Dermis microvascular lymphatic vessel endothelial cell (primary cell): ENCODE results near the gene M1AP. TPM values are rescaled to one million over a fixed set of nuclear protein-coding genes. Genes with fewer than 3 reads are reported as not detected.

Source experiments
- DNase-seq, 2 donors: peaks; one replicate each; pipeline versions ENCODE4 v3.0.0 to v3.0.0-alpha.2; 2010; ENCODE audit warnings: low read depth in 2 of 2
- total RNA-seq: library from RNA; depleted of rRNA; stranded (reverse); fragments of >200 nt; gene quantifications from 2 replicates; pipeline ENCODE4 v1.2.1, GENCODE V29; 2014

The M1AP gene
- total RNA-seq, 1 donor from 2014 or later, result not detected

DNA sequence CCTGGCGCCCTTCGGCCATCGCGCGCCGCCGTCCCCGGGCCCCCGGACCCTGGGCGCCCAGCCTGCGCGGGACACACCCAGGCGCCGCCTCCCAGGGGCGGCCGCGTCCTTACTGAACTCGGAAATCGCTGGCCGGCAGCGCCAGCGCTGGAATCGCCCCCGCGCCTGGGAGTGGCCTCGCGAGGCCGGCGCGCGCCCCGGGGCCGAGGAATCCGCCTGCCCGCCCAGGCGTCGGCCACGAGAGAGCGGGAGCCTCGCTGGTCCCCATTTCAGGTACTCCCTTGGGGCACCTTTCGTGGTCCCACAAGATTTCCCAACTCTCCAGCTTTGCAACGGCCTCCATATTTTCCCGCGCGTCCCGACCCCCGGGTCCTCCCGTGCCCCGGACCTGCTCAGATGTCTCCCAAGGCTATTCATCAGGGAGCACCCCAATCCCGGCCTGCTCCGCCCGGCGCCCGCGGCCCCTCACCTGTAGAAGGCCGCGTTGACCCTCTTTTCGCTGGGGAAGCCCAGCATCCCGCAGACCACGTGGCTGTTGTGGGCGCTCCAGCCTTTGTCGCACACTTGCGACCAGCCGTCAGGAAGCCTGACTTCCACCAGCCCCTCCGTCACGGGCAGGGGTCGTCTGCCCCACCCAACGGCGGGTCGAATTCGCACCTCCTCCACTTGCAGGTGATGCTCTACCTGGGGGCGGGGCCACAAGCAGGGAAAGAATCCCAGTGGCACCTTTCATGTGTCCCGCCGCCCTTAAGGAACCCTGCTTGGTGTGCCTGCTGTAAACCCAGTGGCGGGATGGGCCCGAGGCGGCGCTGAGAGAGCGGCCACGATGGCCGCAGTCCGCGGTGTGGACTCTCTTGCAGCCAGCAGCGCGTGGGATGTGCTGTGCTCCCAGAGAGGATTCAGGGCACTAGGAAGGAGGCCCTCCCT lies 99.0 kb downstream of the M1AP start:
- peak in 1 of 2 donors; percentile 53 for DNase-seq

GRCh38 chr2:74548285-74548899 lies 99.7 kb downstream of the M1AP start:
- no peak for DNase-seq

- no peak for DNase-seq
Measured at GRCh38 chr2:74546004-74546403, 102.1 kb downstream of the M1AP start.

GRCh38 chr2:74544634-74545033 lies 103.5 kb downstream of the M1AP start:
- DNase-seq, result no peak

- no peak for DNase-seq
Measured at GRCh38 chr2:74542978-74543377, 105.2 kb downstream of the M1AP start.

DNA sequence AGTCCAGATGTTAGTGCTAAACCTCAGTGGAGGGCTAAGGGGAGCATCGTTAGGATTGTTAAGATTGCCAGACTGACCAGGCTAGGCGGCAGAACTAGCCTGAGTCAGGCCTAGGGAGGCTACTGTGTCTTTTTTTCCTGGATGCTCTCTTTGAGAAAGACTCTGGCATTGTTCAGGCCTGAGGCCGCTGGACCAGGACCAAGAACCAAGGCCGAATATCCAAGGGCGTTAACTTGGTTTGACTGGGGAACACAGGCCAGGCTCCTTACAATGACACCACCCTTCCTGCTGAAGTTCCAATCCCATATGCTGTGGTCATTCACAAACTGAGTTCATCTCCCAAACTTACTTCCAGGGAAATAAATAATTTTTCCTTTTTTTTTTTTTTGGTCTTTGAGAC lies 107.8 kb downstream of the M1AP start:
- DNase-seq, result no peak

DNA sequence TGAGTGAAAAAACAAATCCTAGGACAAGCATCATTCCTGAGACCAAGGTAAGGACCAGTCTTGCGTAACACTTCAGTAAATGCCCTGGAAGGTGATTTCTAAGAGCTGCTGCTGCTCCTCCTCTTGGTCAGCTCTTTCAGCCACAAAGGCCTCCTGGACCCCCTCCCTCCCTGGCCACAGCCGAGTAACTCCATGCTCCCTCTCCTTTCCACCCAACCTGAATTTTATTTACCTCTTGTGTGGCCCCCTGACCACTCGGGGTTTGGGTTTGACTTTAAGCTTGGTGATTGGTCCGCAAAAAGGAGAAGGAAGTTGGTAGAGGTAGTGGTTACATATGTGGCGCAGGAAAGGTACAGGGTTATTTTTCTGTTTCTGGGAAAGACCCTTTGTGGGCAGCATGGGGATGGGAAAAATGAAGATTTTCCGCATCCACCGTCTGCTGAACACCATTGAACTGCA lies 109.2 kb downstream of the M1AP start:
- DNase-seq, result no peak

DNA sequence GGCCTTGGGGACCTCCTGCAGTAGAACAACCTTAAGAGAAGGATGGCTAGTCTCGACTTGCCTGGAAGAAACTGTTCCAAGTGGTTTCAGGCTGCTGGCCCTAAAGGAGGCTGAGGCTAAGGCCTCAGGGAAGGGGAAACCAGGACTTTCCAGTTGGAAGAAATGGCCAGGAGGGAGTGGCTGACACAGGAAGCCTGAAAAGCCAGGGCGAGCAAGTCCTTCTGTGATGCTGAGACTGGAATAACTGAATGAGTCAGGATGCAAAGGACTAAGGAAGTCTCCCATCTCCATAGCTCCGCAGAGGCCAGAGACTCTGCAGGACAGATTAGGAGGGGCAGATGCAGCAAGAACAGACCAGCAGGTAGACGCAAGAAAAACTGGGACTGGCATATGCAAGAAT lies 111.0 kb downstream of the M1AP start:
- DNase-seq, result no peak

GRCh38 chr2:74536166-74536950 lies 111.8 kb downstream of the M1AP start:
- no peak for DNase-seq

- no peak for DNase-seq
Measured at GRCh38 chr2:74535440-74535965, 112.6 kb downstream of the M1AP start.

DNA sequence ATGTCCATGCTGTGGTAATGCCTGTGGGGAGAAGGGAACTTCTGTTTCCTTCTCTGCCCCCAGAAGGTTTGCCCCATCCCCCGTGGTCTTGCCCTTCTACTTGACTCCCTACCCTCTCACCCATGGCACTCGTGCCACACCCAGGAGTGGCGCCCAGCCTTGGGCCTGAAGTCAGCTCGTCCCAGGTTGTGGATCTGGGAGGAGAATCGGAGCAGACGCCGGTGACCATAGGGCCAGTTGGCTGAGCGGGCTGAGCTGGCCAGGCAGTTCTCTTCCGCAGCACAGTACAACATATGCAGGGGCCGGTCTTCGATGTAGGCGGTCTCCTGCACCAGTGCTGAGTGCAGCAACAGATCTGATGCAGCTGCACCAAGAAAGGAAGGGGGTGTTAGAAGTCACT lies 113.7 kb downstream of the M1AP start:
- DNase-seq, result no peak

GRCh38 chr2:74533464-74533863 lies 114.7 kb downstream of the M1AP start:
- no peak for DNase-seq

DNA sequence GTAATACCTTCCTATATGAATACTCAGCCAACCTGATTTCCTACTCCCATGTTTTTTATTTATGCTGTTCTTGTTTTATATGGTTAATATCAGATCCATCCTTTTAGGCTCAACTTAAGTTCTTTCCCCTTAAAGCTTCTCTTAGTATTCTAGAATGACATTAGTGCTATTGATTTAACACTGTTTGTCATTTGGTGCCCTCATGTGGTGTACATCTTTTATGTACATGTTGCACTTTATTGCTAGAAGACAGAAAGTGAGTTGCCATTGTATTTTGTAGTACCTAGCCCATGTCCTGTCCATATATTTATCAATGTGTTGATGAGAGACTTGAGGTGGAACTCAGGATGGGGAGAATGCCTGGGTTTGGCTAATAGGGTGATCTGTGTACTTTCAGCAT lies 115.9 kb downstream of the M1AP start:
- peak; percentile 37 to 68 for DNase-seq

- DNase-seq, result no peak
Measured at GRCh38 chr2:74531666-74532065, 116.5 kb downstream of the M1AP start.

DNA sequence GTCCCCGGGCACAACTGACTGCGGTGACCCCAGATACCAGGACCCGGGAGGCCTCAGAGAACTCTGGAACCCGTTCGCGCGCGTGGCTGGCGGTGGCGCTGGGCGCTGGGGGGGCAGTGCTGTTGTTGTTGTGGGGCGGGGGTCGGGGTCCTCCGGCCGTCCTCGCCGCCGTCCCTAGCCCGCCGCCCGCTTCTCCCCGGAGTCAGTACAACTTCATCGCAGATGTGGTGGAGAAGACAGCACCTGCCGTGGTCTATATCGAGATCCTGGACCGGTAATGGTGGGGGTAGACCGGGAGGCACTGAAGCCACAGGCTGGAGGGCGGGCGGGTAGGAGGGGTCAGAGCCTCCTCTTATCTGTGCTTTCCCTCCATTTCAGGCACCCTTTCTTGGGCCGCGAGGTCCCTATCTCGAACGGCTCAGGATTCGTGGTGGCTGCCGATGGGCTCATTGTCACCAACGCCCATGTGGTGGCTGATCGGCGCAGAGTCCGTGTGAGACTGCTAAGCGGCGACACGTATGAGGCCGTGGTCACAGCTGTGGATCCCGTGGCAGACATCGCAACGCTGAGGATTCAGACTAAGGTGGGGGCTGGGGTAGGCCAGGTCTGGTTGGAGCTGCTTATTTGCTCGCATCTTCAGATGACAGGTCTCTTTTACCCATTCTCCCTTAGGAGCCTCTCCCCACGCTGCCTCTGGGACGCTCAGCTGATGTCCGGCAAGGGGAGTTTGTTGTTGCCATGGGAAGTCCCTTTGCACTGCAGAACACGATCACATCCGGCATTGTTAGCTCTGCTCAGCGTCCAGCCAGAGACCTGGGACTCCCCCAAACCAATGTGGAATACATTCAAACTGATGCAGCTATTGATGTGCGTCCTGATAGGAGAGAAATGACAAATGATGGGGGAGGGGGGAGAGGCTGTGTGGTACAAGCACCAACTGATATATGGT lies 117.6 kb downstream of the M1AP start:
- DNase-seq, result peak; percentile 65 to 66

GRCh38 chr2:74529357-74530238 lies 118.5 kb downstream of the M1AP start, which contains the start of the genes AUP1 and HTRA2:
Gene AUP1, minus strand, starts transcription at chr2:74529706. Its CDS starts 77 bp downstream, at chr2:74529629.
Gene HTRA2, plus strand, starts transcription at chr2:74529933. Its CDS starts 74 bp downstream, at chr2:74530007.
- peak; percentile 92 to 96 for DNase-seq

GRCh38 chr2:74528600-74529356 lies 119.4 kb downstream of the M1AP start:
- DNase-seq, result no peak

DNA sequence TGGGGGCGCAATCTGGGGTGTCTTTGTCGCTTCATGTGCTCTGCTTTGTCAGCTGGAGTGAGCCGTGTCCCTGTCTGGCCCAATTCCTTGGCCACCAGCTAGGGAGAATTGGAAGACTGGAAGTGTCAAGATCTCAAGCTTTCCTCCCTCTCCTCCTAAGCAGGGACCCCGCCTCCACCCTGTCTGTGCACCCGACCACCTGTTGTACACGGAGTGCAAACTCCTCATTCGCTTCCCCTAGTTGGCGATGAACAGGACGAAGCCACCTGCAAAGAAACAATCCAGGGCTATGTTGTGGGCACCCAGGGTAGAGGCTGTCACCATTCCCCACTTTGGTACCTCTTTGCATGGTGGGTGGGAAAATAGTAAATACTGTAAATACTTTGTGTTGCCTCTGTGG lies 120.4 kb downstream of the M1AP start:
- DNase-seq, result no peak
